NCI-H2196 treated with DMSO at 0.1 percent for 48 hours (cell line): ENCODE results near the gene CLDN10.
"Not testable (repeated sequence)": the region's sequence is repeated elsewhere in the genome, so short reads cannot be mapped to it uniquely, and the experiment has no call there.

Source experiments
- DNase-seq: peaks from one replicate; lab custom pipeline; 2025; ENCODE audit not compliant: unreplicated experiment; lab: John Stamatoyannopoulos, UW

Gene CLDN10, protein sequence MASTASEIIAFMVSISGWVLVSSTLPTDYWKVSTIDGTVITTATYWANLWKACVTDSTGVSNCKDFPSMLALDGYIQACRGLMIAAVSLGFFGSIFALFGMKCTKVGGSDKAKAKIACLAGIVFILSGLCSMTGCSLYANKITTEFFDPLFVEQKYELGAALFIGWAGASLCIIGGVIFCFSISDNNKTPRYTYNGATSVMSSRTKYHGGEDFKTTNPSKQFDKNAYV

DNA sequence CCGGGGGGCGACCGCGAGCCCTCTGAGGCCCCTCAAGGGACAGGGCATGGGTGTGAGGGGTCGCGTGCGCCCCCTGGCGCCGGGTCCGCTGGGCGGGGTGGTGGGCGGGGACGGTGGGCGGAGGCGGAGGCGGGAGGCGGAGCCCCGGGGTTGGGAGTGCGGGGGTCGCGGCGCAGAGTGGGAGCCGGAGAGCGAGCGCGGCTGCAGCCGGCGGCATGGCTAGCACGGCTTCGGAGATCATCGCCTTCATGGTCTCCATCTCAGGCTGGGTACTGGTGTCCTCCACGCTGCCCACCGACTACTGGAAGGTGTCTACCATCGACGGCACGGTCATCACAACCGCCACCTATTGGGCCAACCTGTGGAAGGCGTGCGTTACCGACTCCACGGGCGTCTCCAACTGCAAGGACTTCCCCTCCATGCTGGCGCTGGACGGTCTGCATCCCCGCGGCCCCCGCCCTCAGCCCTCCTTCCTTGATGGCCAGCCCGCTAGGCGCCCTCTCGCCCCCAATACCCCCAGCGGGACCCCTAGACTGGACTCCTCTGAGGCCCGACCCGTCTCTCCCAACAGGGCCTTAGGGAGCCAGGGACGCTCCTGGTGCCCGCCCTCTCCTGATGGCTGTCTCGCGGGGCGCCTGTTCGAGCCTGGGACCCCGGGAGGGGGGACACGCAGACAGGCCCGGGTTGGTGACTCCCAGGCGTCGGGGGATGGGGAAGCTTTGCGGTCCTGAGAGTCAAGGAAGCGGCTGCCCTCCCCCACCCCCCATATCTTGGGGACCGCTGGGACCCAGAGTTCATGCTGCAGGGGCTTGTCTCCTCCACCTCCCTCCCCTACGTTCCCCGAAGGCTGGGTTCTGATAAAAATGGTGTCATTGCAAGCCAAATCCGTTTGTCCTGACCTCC lies at the start of gene CLDN10:
Gene CLDN10 (plus strand): TSS at position 182 of the 903 bp plus-strand sequence. CDS start 34 bp downstream, at position 216.
- DNase-seq: no peak

DNA sequence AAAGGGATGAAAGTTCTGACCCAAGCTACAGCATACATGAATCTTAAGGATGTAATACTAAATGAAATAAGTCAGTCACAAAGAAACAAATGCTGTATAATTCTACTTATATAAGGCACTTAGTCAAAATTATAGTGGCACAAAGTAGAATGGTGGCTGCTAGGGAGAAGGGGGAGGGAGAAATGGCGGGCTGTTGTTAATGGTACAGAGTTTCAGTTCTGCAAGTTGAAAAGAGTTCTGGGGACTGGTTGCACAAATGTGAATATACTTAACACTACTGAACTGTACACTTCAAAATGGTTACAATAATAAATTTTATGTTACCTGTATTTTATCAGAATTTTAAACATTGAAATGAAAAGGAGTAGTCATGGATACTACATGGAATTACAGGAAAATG lies 48.9 kb upstream of the CLDN10 start:
- no peak for DNase-seq

DNA sequence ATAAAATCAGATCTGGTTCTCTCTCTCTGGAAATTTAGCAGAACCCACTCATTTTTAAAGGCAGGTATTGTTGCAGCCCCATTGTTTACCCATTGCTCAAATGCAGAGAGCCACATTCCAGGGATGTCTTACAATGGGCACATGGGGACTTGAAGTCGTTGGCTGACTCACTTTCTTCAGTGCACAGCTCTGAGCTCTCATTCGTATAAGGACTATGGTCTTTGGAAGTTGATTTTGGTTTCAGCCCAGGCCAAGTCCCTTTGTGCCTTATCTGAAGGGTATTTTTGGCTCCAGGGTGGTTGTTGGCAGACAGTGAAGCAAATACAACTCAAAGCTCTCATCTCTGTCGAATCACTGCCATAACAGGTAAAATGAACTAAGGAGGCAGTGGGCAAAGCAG lies 47.3 kb upstream of the CLDN10 start:
- DNase-seq: no peak

DNA sequence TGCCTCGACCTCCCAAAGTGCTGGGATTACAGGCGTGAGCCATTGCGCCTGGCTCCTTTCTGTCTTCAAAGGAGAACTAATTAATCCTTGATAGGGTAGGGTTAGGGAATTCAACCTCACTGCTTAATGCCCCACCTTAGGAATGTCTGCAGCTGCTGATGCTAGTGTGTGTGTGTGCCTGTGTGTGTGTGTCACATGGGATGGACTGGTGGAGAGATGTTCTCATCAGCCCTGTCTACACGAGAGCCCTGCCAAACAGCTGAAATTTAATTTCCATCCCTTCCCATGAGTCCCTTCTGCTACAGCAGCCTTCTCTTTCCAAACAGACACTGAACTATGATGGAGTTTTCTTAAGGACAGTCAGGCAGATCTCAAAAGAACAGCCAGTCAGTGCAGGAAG lies 46.5 kb upstream of the CLDN10 start:
- DNase-seq: no peak

DNA sequence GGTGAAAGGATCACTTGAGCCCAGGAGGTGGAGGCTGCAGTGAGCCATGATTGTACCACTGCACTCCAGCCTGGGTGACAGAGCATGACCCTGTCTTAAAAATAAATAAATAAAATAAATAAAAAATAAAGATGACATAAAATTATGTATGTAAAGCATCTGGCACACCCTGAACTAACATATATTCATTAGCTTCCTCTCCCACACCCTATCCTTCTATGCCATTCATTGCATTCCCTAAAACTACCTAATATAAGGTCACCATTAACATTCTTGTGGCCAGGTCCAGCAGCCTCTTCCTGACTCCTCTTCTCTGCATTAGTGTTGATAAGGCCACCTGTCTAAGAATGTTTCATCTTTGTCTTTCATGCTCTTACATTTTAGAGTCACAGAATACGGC lies 44.5 kb upstream of the CLDN10 start:
- no peak for DNase-seq

DNA sequence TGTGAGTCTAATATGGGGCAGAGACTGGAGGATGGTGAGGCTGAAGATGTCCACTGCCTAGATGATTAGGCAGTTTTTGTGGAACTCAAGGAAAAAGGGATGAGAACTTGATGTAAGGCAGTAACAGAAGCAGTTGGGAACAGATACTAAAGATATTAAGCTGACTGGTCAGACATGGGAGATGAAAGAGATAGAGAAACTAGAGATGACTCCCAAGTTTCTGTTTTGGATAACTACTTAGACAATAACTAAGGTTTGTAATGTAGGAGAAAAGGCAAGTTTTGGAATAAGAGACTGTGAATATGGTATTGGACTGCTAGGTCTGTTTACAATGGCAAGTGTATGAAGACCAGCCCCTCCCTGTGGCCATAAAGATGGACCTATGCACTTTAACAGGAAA lies 43.5 kb upstream of the CLDN10 start:
- no peak for DNase-seq

DNA sequence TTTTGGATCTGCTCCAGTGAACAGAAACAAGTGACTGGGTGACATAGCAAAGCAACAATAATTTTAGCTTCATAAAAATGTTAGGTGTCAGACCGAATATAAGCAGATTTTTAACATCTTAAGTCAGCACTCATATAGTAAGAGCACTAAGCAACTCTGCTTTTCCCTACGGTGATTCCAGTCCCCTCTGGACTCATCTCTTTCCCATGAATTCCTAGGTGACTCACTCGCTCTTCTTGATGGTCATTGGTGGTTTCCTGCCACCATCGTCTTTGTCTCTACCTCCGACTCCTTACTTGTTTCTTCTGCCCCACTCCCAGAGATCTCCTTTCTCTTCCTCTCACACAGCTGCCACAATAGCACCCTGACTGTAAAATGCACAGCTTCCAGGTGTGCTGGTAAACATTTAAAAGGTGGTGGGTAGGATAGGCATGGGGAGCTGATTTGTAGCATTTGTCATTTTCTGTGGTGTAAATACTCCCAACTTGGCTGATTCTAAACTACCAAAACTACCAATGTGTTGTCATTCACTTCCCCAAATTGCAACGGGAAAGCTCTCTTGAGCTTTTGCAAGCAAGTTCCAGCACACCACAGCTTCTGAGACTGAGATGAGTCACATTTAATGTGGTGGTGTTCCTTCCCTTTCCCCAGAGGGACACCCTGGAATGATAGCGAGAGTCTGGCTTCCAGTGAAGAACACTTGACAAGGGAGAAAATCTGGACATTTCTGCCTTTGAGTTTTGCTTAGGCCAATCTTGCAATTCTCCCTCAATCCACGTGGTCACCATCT lies 42.8 kb upstream of the CLDN10 start:
- DNase-seq: no peak

DNA sequence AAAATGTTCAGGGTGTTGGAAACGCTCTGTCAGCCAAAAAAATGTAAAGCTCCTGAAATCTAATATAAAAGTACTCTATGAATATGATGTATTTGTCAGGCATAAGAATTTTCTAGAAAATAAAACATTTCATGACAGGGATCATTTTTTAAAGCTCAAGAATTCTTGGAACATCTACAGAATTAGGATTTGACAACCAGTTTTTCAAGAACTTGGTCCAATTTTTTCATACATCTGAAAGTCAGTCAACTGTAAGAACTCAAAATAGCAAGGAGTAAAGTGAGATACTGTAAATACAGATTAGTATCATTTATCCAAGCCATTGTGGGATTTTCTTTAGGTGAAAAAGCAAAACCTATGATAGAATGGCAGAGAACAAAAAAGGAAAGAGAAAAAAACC lies 41.6 kb upstream of the CLDN10 start:
- DNase-seq: no peak

DNA sequence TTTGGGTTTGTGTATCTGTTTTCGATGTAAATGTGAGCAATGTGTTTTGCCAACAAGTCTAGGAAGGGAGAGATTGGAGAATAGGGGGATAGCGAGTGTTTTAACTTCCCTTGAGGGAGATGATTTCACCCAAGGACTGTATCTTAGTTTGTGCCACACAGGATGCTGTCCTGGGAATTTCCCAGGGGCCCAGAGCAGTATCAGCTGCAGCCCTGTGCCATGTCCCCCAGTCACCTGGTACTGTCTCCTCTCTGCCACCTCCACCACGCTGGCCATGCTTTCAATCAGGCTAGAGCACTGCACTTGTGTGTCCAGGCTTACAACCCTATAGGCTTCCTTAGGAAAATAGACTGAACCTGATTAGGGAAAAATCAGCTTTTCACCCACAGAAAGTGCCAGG lies 40.1 kb upstream of the CLDN10 start:
- no peak for DNase-seq

DNA sequence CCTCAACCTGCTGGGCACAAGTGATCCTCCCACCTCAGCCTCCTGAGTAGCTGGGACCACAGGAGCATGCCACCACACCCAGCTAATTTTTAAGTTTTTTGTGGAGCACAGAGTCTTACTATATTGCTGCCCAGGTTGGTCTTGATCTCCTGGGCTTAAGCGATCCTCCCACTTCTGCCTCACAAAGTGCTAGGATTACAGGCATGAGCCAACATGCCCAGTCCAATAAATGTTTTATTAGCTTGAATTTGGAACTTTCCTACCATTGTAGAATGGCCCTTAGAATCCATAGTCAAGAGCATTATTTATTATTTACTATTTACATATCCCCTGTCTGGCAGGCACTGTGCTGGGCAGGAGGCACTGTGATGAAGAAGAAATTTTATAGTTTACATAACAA lies 39.6 kb upstream of the CLDN10 start:
- no peak for DNase-seq

DNA sequence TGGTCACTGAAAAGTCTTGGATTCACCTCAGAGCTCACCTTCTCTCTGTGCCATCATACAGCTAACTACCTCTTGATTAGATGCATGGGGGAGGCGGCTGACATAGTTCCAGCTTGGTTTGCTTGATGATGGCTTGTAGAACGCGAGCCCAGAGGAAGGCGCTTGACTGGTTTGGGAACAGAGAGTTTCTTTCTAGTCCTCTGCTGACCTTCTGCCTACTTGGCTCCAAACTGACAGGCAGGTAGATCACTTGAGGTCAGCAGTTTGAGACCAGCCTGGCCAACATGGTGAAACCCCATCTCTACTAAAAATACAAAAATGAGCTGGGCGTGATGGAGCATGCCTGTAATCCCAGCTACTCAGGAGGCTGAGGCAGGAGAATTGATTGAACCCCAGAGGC lies 36.9 kb upstream of the CLDN10 start:
- not testable (repeated sequence) for DNase-seq

DNA sequence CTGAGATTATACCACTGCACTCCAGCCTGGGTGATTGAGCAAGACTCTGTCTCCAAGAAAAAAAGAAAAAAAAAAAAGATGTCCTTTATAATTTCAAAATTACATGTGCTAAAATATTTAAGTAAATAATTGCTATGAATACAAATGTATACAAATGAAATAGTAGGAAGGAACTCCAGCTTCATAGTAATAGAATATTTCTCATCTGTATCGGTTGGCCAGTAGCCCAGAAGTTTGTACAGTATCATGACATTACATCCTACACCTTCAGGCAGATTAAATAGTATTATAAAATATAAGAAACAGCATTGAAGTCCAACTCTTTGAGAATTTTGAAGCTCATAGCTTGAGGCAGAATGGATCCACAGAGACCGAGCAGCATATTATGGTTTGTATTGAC lies 36.5 kb upstream of the CLDN10 start:
- DNase-seq: no peak

DNA sequence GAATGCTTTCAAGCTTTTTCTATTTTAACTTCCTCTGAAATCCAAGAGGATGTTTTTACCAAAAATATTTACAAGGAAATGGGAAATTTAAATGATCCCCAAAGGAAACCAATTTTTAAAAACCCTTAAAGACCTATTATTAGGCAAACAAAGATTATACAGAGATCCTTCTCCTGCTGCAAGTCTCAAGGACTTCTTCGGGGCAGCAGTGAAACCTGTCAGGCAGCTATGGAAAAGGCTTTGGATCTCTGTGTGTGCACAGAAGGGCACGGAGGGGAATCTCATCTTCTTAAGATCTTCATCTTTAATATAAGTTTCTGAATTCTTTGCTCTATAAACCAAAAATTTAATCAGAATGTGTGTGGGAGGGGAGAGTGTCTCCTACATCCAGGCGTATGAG lies 36.0 kb upstream of the CLDN10 start:
- DNase-seq: no peak

DNA sequence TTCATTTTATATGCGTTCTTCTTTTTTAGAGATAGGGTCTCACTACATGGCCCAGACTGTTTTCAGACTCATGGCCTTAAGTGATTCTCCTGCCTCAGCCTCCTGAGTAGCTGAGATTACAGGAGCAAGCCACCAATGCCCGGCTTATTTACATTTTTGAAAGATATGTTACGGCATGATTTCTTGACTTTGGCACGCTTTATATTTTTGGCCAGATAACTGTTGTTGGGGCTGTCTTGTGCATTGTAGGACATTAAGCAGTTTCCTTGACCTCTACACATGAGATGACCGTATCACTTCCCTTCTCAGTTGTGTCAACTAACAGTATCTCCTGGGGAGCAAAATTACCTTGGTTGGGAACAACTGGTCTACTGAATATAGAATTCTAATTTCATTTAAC lies 28.9 kb upstream of the CLDN10 start:
- no peak for DNase-seq

DNA sequence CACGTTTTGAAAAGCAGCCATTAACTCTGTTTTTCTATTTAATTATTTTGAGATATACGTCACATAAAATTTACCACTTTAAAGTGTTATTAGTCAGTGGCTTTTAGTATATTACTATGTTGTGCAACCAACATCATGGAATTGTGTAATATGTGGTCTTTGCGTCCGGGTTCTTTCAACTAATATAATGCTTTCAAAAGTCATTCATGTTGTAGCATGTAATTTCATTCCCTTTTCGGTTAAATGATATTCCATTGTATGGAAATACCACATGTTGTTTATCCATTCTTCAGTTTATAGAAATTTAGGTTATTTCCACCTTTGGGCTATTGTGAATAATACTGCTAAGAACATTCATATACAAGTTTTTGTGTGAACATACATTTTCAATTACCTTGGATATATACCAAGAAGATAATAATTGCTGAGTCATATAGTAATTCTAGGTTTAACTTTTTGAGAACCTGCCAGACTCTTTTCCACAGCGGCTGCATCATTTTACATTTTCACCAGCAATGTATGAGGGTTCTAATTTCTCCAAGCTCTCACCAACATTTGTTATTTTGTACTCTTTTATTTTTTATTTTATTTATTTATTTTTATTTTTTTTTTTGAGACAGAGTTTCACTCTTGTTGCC lies 28.1 kb upstream of the CLDN10 start:
- no peak for DNase-seq

DNA sequence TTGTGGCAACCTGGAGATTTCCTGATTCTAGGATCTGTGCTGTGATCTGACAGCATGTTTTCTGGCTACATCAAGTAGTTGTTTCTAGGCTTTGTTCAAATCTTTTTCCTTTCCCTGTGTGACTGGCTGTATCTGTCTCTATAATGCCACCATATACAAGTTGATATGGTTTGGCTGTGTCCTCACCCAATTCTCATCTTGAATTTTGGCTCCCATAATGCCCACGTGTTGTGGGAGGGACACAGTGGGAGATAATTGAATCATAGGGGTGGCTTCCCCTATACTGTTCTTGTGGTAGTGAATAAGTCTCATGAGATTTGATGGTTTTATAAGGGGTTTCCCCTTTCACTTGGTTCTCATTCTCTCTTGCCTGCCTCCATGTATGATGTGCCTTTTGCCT lies 24.6 kb upstream of the CLDN10 start:
- no peak for DNase-seq

DNA sequence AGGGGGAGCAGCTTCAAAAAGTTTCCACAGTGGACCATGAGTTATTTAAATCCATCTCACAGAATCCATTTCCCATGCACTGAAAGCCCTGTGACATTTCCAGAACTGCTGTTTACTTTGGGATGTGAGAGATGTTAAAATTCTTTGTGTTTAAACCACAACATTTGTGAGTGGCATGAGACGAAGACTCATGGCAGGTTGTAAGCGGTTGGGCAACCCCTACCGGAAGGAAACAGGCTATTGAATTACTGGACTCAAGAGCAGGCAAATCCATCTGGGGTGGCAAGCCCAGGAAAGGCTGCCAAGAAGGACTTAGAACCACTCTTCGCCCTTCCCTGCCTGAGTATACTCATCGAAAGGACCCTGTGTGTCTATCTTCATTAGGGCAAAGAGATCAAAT lies 22.3 kb upstream of the CLDN10 start:
- peak; percentile 23 for DNase-seq

DNA sequence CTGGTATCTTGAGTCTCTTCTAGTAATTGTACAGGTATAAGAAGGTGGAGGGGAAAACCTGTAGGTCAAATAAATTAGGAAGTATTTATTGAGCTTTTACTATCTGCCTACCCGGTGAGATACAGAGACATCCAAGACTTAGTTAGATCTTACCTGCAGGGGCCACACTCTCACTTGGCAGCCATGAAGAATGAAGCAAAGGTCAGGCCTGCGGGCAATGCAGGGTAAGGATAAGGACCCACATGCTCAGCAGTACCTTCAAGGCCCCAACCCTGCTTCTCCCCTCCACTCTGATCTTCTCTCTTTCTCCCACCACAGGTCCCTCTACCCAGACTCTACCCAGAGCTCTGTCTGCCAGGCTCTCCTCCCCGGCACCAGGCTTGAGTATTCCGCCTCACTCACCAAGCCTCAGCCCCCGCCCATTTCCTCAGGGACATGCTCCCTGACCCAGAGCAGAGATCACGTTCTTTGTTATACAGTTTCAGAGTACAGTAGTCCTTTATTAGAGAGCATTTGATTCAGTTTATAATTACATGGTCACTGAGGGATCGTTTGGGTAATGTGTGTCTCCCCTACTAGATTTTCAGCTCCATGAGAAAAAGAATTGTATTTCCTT lies 18.9 kb upstream of the CLDN10 start:
- no peak for DNase-seq

DNA sequence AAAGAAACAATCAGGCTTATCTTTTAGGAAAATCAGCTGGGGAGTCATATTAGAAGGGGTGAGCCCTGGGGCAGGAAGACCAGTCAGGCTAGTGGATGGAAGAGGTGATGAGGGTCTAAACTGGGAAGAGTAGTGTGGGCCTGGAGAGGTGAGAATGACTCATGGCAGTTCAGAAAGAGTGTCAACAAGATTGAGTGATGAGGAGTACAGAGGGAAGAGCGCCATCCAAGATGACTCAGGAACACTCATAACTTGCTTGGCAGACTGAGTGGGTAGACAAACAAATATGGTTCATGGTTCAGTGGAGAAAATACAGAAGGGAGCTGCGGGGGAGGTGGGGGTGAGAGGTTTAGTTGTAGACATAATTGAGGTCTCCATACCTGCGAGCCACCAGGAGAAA lies 17.3 kb upstream of the CLDN10 start:
- DNase-seq: peak; percentile 17

DNA sequence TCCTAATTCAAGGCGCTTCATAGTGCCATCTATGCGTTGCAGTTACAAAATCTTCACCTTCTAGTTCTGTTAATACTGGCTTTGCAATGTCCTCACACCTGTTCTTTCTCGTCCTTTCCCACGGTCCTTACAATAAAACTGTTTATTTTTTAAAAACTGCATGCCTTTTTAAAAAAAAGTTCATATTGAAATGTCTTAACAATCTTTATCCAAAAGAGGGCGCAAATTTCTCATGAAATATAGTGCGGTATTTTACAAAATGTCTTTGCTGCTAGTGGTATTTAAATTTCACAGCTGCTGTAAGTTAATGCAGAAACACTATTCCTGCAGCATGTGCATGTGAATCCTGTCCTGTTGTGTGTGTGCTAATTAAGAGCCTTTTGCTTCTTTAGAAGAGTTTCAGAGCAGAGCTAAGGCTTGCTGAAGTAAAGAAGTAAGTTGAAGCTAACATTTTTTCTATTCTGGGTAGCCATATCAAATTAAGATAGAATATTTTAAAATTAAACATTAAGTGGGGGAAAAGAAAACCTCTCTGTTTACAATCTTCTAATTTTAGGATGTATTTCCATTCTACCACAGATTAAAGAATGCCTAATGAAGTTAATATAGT lies 15.8 kb upstream of the CLDN10 start:
- DNase-seq: no peak
